Cerebellar nuclear complex (tissue), 1 donor: ENCODE results near the gene CLEC4F.
A peak's percentile ranks its signal among the peaks of the same experiment; 100 is the strongest.

Source experiments
- DNase-seq, 2 experiments: peaks; one replicate each; lab custom pipeline; 2025; lab: John Stamatoyannopoulos, UW

The CLEC4F gene

GRCh38 chr2:70789304-70790135, 30.9 kb downstream of the CLEC4F start:
- peak in 1 of 2 experiments; percentile 41 for DNase-seq

- DNase-seq: no peak
Observed at GRCh38 chr2:70785137-70785911, 35.1 kb downstream of the CLEC4F start.

- no peak for DNase-seq
Observed at GRCh38 chr2:70784320-70784719, 36.1 kb downstream of the CLEC4F start.

GRCh38 chr2:70779911-70780545, 40.4 kb downstream of the CLEC4F start:
- DNase-seq: no peak

- DNase-seq: no peak
Observed at GRCh38 chr2:70779491-70779890, 40.9 kb downstream of the CLEC4F start.

GRCh38 chr2:70778676-70779075, 41.7 kb downstream of the CLEC4F start:
- DNase-seq: no peak

GRCh38 chr2:70777450-70777849, 42.9 kb downstream of the CLEC4F start:
- DNase-seq: no peak

GRCh38 chr2:70776266-70776665, 44.1 kb downstream of the CLEC4F start:
- DNase-seq: no peak

GRCh38 chr2:70775141-70775540, 45.3 kb downstream of the CLEC4F start:
- no peak for DNase-seq

GRCh38 chr2:70772486-70773155, 47.8 kb downstream of the CLEC4F start:
- no peak for DNase-seq

GRCh38 chr2:70771446-70771845, 49.0 kb downstream of the CLEC4F start:
- DNase-seq: no peak

- no peak for DNase-seq
Observed at GRCh38 chr2:70769450-70769849, 50.9 kb downstream of the CLEC4F start.

GRCh38 chr2:70768590-70769085, 51.8 kb downstream of the CLEC4F start:
- DNase-seq: no peak

GRCh38 chr2:70767699-70768589, 52.5 kb downstream of the CLEC4F start, which contains the start of gene ADD2:
Gene ADD2, minus strand, starts transcription at chr2:70768200. Its CDS starts 61,792 bp downstream, at chr2:70706408.
- peak in 1 of 2 experiments; percentile 46 for DNase-seq

GRCh38 chr2:70767079-70767698, 53.2 kb downstream of the CLEC4F start:
- peak in 1 of 2 experiments; percentile 58 for DNase-seq

GRCh38 chr2:70766357-70767078, 53.9 kb downstream of the CLEC4F start:
- DNase-seq: no peak

GRCh38 chr2:70765507-70765906, 54.9 kb downstream of the CLEC4F start:
- DNase-seq: no peak

GRCh38 chr2:70759446-70759845, 61.0 kb downstream of the CLEC4F start:
- DNase-seq: no peak
